Embryonic facial prominence (tissue), 1 donor: ENCODE data around the gene RAB5B.
"Not testable (repeated sequence)": the region's sequence is repeated elsewhere in the genome, so short reads cannot be mapped to it uniquely, and the experiment has no call there.

Experiments used
- DNase-seq: peaks from one replicate; pipeline ENCODE4 v3.0.0-alpha.2; 2016; ENCODE audit errors: extremely low spot score

The RAB5B gene

DNA sequence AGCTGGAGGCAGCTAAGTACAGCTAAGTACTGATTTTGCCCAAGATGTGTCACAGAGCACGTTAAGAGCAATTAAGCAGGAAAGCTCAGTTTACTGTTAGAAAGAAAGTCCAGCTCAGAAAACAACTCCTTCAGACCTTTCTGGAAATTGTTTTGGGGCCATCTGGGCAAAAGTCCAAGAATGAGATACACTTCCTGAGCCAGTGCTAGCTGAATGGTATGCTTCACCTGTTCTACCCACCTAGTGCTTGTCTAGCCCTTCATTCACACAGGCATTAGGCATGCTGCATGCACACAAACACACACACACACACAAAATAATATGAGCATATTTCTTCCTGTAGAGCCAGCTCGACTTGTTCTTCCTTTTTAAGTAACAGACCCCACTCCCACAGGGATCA is 40.3 kb downstream of the RAB5B start:
- DNase-seq = peak; percentile 27

DNA sequence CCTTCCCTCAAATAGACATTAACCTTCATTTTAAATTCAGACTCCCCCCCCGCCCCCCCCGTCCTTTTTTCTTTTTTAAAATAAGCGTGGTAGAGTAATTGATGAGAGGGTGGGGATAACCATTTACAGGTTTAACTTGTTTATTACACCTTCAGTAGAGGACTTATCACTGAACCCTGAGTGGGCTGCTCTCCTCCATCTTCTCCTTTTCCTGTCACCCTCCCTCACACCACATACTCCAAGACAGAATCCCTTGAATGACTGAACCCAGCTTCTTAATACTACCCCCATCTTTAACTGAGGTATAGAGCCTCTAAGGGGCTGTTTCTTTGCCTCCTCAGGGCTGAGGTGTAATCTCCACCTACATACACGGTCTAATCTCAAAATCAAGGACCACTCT is 43.3 kb downstream of the RAB5B start:
- no peak for DNase-seq

DNA sequence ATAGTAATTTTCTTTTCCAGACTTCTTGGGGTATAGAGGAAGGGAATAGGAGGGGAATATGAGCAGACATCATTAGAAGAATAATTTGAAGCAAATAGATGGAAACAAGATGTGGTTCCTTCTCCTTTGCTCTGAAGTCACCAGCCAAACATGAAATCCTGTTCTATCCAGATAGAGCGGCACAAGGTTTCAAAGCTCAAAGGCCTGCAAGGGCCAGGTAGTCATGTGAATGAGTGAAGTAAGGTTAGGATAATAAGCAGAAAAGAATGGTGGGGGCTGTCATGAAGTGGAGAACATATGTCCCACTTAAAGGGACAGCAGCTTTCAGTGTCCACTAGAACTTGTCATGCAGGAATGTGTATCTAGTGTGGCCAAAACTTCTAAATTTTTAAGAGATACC is 44.5 kb downstream of the RAB5B start:
- no peak for DNase-seq

DNA sequence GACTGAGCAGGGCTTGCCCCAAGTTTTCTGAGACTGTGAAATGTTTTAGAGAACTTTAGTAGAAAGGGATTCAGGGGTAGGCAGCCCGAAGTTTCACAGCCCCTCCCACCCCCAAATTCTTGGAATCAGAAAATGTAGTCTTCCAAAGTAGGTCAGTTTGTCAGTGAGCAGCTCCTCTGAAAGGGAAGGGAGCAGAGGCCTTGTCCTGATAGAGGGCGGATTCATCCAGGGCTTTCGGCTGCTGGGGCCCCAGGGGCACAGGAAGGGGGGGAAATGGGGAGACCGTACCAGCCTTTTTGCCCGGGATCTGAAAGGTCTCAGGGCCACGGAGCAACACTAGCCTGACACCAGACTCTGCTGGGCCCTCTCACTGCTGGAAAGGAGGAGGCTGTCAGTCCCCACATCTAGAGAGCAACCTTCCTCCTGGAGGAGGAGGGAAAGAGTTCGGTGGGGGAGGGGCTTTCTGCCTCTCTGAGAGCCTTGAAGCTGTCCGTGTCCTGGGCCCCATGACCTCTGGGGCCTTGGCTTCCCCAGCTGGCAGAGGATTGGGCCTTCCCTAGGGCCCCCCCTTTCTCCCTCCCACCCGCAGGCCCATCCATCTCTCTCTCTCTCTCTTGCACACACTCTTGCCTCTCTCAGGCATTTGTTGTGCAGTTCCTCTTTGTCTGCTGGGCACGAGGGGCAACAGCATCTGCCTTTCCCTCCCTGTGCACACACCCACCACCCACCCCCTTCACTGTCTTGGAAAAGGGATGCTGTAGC is 46.7 kb downstream of the RAB5B start, which contains the start of gene IKZF4:
Gene IKZF4, plus strand, starts transcription at position 621 of the 762 bp plus-strand sequence. CDS start 451 bp downstream, outside the sequence.
- DNase-seq = no peak

DNA sequence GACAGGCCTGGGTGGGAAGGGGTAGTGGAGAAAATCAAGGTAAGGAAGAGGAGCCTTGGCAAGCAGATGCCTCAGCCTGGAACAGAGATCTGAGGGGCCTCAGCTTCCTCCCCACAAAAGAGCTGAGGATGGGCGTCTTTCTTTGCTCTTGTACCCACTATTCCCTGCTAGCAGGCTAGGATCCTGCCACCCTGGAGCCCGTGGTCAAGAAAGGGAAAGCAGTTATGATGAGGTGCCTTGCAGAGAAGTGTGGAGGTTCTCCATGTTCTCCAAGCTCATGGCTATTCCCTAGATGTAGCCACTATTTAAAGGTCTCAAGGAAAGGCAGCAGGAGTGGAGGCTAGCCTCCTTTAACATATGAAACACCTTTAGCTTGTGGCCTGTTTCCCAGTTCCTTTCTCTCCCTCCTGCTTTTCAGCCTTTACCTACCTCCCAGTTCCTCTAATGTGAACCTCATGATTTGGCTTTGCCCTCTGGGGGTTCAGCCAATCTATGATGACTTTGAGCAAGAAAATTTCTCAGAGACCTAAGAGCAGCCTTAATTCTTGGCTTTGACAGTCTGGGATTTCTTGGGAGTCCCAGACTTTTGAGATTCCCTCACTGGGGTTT is 48.1 kb downstream of the RAB5B start:
- no peak for DNase-seq

DNA sequence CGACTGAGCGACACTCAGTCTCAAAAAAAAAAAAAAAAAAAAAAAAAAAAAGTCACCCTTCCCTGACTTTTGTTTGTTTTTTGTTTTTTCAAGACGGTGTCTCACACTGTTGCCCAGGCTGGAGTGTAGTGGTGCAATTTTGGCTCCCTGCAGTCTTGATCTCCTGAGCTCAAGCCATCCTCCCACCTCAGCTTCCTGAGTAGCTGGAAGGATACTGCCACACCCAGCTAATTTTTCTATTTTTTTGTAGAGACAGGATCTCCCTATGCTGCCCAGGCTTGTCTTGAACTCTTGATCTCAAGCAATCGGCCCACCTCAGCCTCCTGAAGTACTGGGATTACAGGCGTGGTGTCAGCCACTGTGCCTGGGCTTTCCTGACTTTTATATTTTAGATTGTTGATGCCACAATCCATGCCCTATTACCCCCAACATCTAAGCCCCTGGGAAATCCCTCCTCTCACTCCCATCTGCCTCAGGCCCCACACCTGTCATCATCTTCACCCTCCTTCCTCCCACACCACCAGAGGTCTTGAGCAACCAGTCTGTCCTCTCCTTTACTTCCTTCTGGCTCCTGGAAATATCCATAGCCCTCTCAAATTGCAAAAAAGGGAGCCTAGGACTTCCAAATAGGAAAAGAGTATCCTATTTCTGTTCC is 54.8 kb downstream of the RAB5B start:
- DNase-seq = no peak

DNA sequence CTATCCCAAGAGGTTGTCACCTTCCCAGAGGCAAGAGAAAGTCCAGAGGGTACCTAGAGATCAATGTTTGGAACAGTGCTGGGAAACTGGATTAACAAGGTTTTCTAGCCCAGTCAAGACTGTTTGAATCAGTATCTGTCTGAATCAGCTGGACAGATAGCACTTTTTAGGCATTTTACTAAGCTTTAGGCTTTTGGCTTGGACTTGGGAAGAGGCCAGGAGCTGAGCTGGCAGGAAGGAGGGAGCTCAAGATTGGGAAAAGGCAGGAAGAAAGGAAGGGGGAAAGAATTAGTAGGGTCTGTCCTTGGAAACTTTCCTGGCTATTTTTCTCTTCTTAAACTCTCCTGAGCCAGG is 55.3 kb downstream of the RAB5B start:
- DNase-seq = no peak

DNA sequence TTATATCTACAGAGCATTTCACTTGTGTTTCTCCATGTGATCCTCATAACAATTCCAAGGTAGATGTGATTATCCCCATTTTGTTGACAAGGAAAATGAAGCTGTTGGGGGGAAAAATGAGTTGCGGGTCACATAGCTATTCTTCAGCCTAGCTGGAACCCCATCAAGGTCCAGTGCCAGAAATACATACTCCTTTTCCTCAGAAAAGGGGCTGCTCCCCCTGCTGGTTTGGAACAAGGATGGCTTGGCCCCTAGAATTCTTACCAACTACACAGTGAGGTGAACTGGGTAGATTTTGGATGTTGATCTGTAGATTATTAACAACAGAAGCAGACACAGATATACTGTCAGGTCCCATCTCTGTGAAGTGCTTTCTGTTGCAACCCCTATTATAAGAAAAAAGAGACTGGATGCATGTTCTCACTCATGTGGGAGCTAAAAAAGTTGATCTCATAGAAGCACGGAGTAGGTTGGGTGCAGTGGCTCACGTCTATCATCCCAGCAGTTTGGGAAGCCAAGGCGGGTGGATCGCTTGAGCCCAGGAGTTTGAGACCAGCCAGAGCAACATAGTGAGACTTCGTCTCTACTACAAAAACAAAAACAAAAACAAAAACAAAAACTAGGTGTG is 55.9 kb downstream of the RAB5B start:
- no peak for DNase-seq

DNA sequence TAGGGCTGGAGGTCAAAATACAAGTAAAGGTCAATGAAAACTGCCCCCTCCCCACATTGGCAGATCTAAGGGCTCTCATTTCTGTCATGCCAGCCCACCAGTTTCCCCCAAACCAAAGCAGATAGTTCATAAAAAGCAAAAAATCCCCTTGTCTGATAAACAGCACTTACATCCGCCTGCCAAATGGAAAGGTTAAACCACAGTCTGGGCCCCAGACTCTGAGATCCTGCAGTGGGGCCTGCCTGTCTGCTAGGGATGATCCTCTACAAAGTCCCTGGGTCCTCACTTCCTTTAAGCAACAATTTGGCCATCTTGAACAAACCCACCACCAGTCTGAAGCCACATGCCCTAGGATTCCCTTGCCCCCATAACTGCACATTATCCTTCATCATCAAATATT is 58.1 kb downstream of the RAB5B start:
- DNase-seq = no peak

DNA sequence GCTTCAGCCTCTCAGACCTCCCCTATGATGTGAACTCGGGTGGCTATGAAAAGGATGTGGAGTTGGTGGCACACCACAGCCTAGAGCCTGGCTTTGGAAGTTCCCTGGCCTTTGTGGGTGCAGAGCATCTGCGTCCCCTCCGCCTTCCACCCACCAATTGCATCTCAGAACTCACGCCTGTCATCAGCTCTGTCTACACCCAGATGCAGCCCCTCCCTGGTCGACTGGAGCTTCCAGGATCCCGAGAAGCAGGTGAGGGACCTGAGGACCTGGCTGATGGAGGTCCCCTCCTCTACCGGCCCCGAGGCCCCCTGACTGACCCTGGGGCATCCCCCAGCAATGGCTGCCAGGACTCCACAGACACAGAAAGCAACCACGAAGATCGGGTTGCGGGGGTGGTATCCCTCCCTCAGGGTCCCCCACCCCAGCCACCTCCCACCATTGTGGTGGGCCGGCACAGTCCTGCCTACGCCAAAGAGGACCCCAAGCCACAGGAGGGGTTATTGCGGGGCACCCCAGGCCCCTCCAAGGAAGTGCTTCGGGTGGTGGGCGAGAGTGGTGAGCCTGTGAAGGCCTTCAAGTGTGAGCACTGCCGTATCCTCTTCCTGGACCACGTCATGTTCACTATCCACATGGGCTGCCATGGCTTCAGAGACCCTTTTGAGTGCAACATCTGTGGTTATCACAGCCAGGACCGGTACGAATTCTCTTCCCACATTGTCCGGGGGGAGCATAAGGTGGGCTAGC is 60.9 kb downstream of the RAB5B start:
- DNase-seq = no peak

DNA sequence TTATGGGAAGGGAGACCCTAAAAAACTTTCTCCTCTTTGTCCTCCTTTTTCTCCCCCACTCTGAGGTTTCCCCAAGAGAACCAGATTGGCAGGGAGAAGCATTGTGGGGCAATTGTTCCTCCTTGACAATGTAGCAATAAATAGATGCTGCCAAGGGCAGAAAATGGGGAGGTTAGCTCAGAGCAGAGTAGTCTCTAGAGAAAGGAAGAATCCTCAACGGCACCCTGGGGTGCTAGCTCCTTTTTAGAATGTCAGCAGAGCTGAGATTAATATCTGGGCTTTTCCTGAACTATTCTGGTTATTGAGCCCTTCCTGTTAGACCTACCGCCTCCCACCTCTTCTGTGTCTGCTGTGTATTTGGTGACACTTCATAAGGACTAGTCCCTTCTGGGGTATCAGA is 63.3 kb downstream of the RAB5B start:
- no peak for DNase-seq

DNA sequence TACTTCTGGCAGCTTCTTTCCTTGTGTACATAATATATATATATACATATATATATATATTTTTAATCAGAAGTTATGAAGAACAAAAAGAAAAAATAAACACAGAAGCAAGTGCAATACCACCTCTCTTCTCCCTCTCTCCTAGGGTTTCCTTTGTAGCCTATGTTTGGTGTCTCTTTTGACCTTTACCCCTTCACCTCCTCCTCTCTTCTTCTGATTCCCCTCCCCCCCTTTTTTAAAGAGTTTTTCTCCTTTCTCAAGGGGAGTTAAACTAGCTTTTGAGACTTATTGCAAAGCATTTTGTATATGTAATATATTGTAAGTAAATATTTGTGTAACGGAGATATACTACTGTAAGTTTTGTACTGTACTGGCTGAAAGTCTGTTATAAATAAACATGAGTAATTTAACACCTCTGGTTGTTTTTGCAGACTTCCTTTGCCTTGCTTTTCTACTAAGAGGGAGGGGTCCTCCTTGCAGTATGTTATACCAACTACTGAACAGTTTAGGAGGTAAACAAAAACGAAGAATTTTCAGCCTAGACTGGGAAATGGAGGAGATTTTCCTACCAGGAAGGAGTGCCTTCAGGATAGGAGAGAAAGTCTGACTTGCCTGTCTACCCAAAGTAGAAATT is 64.3 kb downstream of the RAB5B start:
- DNase-seq = no peak

DNA sequence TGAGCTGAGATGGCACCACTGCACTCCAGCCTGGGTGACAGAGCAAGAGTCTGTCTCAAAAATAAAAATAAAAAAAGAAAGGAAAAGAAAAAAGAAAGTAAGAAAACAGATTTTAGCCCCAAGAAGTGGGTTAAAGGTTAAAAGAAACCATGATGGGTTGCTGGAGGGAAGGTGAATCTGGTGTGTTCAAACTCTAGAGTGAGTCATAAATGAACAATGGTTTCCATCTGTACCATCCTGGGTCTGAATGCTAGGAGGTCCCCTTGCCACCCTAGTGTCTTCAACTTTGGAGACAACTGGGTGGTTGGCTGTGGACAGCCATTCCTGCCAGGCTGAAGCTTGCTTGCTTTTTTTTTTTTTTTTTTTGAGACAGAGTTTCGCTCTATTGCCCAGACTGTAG is 66.3 kb downstream of the RAB5B start:
- DNase-seq = no peak

DNA sequence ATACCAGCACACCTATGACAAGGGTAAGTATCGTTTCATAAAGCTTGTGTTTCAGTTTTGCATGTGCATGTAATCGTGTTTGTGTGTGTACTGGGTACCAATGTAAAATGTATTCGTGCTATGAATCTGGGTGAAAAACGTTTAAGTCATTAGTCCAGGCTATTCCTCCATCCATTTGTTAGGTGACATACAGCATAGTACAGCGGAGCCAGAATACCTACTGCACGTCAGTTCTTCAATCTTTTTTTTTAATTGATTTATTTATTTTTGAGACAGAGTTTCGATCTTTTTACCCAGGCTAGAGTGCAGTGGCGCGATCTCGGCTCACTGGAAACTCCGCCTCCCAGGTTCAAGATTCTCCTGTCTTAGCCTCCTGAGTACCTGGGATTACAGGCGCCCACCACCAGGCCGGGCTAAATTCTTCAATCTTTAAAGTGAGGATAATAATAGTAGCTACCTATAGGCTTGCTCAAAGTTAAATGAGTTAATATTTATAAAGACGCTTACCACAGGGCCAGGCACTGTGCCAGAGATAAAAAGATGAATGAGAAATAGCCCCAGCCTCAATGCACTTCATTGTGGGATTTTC is 67.2 kb downstream of the RAB5B start:
- DNase-seq = no peak

DNA sequence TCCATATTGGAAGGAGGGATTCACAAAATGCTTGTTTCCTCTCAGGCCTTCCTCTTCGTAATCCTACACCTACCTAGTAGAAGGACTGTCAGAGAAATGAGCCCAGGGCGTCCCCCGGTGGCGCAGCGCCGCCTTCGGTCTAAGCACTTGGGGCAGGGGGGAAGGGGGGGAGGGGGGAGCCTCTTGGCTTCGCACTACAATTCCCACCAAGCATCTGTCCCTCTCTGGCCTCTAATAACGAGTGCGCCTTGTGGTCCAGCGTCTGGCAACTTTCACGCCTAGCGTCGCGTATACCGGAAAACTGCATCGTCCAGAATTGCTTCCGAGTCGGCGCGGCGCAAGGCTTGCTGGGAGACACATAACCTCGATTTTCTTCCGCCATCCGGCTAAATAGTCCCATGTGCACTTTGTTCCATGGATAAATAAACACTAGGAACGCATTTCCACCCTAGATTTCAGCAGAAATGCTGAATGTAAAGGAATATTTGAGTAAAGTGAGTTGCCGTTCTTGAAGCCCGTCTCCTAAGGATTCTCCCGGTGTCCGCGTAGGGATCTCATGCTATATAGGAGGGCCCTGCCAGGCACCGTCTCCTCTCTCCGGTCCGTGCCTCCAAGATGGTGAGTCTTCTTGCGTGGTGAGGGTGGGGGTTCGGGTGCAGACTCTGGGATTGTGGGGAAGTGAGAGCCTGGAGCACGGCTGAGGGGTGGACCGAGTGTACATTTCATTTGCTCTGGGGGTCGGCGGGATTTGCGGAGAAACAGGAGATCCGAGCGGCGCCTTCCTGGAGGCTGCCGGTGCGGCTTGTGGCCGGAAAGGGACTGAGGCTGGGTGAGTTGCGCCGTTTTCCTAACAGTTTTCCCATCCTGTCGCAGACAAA is 67.9 kb downstream of the RAB5B start, which contains the start of gene RPS26:
Gene RPS26, plus strand, starts transcription at position 367 of the 878 bp plus-strand sequence. Its CDS starts 249 bp downstream, at position 616.
- DNase-seq = peak; percentile 98

DNA sequence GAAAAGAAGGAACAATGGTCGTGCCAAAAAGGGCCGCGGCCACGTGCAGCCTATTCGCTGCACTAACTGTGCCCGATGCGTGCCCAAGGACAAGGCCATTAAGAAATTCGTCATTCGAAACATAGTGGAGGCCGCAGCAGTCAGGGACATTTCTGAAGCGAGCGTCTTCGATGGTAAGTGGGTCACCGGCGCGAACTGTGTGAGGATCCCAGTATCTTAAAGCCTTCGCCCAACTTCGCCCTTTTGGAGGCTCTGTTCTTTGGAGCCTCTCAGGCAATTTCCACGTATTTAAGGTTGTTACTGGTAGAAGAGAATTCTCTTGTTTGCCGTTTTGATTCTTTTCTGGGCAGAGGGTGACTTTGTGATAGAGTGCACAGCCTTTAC is 68.5 kb downstream of the RAB5B start:
- not testable (repeated sequence) for DNase-seq

DNA sequence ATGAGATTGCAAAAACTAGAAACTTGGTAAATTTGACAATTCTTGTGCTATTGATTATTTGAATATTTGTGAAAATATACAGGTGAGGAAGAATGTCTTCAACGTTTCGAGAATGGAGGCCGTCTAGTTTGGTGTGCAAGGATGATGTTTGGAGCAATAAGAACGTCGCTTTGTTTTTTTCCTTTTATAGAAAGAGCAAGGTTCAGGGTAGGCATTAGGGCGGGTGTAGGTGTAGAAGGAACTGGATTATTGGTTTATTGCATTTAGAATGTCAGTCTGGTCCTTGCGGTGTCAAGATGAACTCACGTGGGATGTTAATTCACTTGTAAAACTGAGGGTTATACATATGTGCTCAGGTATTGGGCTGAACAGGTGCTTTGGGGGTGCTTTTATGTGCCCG is 69.0 kb downstream of the RAB5B start:
- no peak for DNase-seq
